GM19452 (cell line): ENCODE results near the gene TPTE2.
A peak's percentile ranks its signal among the peaks of the same experiment; 100 is the strongest.
"Not testable (repeated sequence)": the region's sequence is repeated elsewhere in the genome, so short reads cannot be mapped to it uniquely, and the experiment has no call there.

Experiments
- ATAC-seq: cut with Tn5 transposase; IDR thresholded peaks from one replicate; pipeline ENCODE4 v1.9.1; 2021; ENCODE audit not compliant: unreplicated experiment

Gene TPTE2

GRCh38 chr13:19561127-19561582, at the start of gene TPTE2:
Gene TPTE2 (minus strand): TSS chr13:19561532. CDS start chr13:19503234, 58,298 bp downstream.
- not testable (repeated sequence) for ATAC-seq

- no peak for ATAC-seq
Measured at GRCh38 chr13:19607523-19608078, 46.3 kb upstream of the TPTE2 start.

- ATAC-seq: no peak
Measured at GRCh38 chr13:19606737-19607136, 45.4 kb upstream of the TPTE2 start.

GRCh38 chr13:19606152-19606551, 44.8 kb upstream of the TPTE2 start:
- no peak for ATAC-seq

- ATAC-seq: no peak
Measured at GRCh38 chr13:19605161-19605955, 44.0 kb upstream of the TPTE2 start.

- no peak for ATAC-seq
Measured at GRCh38 chr13:19604306-19604705, 43.0 kb upstream of the TPTE2 start.

- ATAC-seq: peak; percentile 88
Measured at GRCh38 chr13:19601749-19602725, 40.7 kb upstream of the TPTE2 start.

- no peak for ATAC-seq
Measured at GRCh38 chr13:19597523-19597922, 36.2 kb upstream of the TPTE2 start.

- no peak for ATAC-seq
Measured at GRCh38 chr13:19596960-19597361, 35.6 kb upstream of the TPTE2 start.

GRCh38 chr13:19596086-19596485, 34.8 kb upstream of the TPTE2 start:
- no peak for ATAC-seq

- no peak for ATAC-seq
Measured at GRCh38 chr13:19592657-19593180, 31.4 kb upstream of the TPTE2 start.

- ATAC-seq: no peak
Measured at GRCh38 chr13:19591864-19592263, 30.5 kb upstream of the TPTE2 start.

- no peak for ATAC-seq
Measured at GRCh38 chr13:19590423-19590822, 29.1 kb upstream of the TPTE2 start.

- no peak for ATAC-seq
Measured at GRCh38 chr13:19589312-19589711, 28.0 kb upstream of the TPTE2 start.

GRCh38 chr13:19587635-19588300, 26.4 kb upstream of the TPTE2 start:
- ATAC-seq: peak; percentile 65

- ATAC-seq: peak; percentile 80
Measured at GRCh38 chr13:19586904-19587634, 25.7 kb upstream of the TPTE2 start.

- ATAC-seq: no peak
Measured at GRCh38 chr13:19581675-19582074, 20.3 kb upstream of the TPTE2 start.

GRCh38 chr13:19575230-19575629, 13.9 kb upstream of the TPTE2 start:
- no peak for ATAC-seq

- ATAC-seq: no peak
Measured at GRCh38 chr13:19573120-19573716, 11.9 kb upstream of the TPTE2 start.
